Fibroblast of peridontal ligament (primary cell): ENCODE data around the gene RHBDD1.

ENCODE experiments used
- DNase-seq: peaks from one replicate; pipeline ENCODE4 v3.0.0-alpha.2; 2010; ENCODE audit errors: extremely low read depth

Gene RHBDD1

DNA sequence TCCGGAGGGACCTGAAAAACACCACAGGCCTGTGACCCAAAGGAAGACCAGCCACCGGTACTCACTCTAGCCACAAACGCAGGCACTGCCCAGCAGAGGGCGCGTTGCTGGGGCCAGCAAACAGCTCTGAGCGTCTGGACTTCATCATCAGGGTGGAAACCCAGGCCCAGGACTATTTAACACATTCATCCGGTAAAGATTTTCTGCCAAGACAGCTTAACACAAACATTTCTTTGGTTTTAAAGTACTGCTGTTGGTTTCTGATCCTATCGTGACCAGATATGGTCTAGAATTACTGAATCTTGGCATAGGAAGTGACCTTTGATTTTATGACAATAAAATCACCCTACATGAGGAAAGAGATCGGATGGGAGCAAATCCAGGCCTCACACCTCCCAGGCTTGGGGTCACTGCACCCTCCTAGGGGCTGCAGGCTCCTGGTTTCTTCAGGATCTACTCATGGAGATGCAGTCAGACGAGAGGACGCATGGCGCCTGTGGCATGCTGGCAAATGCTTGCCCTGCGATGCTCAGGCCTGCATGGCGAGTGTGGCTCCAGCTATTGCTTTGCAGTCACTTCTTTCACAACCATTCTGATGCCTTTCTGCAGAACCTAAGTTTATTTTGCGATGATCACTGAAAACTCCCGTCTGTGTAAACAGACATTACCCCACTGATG is 197.8 kb downstream of the RHBDD1 start:
- DNase-seq = peak; percentile 54

DNA sequence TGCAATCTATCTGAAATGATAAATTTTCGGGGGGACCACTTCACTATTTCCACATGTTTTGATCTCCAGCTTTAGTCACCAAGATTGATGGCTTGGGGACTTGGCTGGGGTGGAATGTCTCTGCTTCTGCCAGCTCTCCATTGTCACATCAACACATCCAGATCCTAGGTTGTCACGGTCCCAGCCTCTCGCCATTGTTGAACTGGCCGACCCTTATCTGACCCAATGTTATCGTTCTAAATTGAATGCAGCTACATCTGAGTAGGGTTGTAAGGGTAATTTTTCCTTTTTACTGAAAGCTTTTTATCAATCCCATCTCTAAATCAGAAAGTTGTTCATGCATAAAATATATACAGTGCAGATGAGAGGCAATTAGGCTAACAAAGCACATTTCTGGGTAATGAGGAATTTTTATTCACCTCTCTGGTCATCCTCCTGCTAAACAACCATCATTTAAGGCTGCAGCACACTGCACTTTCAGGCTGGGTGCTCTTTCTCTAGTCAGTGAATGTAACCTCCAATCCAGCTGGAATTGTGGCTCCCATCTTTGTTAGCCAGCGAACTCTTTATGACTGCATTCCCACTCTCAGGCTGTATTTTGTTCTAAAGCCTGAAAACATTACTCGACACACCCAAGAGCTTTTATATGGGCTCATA is 200.0 kb downstream of the RHBDD1 start:
- no peak for DNase-seq

DNA sequence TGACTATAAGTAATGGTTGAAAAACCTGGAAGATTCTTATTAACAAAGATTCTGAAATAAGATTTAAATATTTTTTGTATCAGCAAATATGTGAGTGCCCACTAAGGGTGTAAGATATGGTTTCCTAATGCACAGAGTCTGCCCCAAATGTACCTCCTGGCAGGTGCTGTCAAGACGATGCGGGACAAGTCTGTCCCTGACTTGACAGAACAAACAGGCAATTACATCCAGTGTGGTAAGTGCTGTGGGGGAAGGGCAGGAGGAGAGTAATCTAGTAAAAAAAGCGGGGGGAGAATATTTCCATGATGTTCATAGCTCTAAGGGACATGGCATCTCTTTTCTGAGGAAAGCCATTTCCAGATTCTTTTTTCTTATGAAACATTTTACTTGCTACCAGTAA is 200.7 kb downstream of the RHBDD1 start:
- DNase-seq = no peak

DNA sequence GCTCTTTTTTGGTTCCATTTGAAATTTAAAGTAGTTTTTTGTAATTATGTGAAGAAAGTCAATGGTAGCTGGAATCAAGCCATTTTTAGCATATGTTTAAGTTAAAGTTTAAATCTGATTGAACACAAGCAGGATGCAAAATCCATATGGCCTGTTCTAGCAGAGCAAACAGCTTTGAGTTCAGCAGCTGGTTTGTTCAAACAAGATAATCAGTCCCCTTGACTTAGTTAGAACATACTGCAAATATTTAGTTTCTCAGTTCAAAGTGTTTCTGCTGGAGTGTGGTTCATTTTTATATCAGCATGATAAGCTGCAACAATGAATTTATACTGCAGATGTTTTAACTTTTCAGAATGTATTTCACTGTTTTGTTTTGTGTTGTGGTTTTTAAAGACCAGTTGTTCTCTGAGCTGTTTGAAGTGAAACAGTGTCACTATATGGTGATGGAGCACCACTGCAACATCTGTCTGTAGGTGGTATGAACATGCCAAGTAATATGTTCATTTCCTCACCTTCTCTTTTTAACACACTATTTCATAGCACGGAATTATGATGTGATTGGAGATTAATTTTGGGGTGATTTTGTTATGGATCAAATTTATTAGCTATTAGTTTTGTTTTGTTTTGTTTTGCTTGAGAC is 202.8 kb downstream of the RHBDD1 start:
- DNase-seq = no peak

DNA sequence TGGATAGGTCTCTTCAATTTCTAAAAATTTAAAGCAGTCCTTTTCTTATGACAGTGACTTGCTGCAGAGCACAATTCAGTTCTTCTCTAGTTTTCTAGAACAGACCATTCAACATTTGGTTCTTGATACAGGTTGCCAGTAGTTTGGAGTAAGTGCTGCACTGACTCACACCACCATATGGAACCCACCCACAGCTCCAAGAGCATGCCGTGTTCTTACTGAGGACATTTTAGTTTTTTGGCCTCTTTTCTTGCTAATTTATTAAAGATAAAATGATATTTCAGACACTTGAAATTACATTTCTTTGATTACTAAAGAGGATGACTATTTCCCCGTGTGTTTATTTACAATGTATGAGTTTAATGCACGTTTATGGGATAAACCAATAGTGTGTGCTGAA is 208.1 kb downstream of the RHBDD1 start:
- no peak for DNase-seq
